ENCODE results near the gene NAV2.
A peak's percentile ranks its signal among the peaks of the same experiment; 100 is the strongest.

Gene NAV2

GRCh38 chr11:20037396-20038153 lies 324.9 kb downstream of the NAV2 start:
- no peak for DNase-seq (ENCODE audit: low spot score)

DNA sequence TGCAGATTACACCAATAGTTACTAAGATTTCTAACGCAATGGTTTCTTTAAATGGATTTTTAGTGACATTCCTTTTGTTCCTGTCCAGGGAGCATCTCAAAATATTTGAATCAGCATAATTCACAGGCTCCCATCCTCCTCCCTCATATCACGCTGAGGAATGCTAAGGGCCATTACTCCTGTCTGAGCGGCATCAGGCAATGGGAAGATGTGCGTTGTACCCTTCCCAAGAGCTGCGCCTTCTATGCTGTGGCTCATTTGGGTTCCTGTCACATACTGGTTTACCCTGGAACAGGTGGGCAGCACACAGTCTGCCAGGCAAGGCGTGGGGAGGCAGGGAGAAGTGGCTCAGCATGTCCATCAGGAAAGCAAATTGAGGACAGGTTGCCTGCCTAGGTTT lies 325.8 kb downstream of the NAV2 start:
- DNase-seq (ENCODE audit: low spot score): no peak

DNA sequence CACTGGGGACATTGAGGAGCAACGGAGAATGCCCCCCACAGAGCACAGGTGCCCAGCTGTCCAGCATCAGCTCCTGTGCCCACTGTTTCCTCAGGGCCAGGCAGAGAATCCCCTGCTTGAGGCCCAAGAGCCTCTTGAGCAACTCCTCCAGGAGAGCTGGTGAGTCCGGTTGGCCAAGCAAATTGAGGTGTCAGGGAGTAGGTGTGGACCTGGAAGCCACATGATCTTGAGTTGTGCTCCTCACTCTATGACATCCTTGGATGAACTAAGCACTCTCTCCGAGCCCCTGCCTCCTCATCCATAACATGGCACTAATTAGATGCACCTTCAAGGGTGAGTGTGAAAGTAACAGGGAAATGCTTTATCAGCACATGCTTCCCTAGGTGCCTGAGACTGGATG lies 326.3 kb downstream of the NAV2 start:
- no peak for DNase-seq (ENCODE audit: low spot score)

DNA sequence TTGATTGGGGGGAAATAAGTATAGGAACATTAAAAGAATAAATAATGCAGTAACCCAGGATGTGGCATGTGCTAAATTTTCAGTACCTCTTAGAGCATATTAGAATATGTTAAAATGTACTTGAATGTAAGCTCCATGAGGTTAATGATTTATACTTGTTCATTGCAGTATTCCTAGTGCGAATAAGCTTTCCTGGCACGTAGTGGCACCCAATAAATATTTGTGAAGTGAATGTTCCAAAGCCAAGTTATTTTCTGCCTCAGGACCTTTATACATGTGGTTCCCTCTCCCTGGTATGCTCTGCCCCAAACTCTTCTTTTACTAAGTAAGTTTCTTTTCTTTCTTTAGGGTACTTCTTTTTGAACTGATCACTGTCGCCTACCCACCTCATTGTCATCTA lies 328.9 kb downstream of the NAV2 start:
- DNase-seq (ENCODE audit: low spot score): no peak

DNA sequence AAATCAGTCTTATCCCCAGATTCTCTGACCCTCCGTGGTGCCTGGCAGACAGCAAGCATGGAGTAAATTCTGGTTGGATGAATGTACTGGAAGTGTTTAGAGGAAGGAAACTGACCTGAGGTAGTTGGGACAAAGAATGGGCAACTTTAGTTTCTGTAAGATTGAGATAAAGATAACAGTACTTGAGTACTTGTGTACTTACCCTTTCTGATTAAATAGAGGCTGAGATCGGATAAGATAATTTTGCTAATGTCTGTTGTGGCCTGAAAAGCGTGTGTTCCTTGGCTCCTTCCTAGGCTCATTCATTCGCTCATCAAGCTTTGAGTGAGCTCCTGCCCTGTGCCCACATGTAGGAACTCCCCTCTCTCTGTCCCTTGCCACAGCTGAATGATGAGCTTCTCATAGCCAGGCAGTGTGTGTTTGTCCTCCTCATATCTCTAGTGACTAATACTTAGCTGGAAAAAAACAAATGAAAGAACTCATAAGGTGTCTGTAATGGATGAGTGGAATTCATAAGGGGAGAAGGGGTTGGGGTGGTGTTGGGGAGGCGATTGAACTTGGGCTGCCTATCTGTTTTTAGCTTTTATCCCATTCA lies 329.5 kb downstream of the NAV2 start:
- peak; percentile 18 for DNase-seq (ENCODE audit: low spot score)

GRCh38 chr11:20042811-20043341 lies 330.2 kb downstream of the NAV2 start:
- no peak for DNase-seq (ENCODE audit: low spot score)

- DNase-seq (ENCODE audit: low spot score): no peak
Measured at GRCh38 chr11:20043992-20044391, 331.4 kb downstream of the NAV2 start.

GRCh38 chr11:20045098-20045688 lies 332.6 kb downstream of the NAV2 start:
- DNase-seq (ENCODE audit: low spot score): no peak

- DNase-seq (ENCODE audit: low spot score): no peak
Measured at GRCh38 chr11:20046416-20046815, 333.8 kb downstream of the NAV2 start.

GRCh38 chr11:20047006-20047768 lies 334.6 kb downstream of the NAV2 start:
- no peak for DNase-seq (ENCODE audit: low spot score)

DNA sequence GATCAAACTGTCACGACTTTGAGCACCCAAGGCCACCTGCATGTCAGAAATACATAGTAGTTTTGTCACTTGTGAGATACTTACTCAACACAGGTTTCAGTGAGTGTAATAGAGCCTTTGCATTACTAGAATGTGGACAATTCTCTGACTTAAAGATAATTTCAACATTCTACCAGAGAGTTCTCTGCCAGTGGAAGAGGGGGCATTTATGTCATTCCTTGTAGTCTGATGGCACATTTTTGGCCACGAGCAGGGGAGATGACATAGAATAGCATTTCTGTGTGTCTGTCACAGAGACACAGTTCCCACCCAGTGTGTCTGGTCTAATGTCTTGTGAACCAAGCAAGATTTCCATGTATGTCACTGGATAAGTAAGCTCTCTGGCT lies 335.1 kb downstream of the NAV2 start:
- DNase-seq (ENCODE audit: low spot score): no peak

GRCh38 chr11:20048246-20048645 lies 335.6 kb downstream of the NAV2 start:
- no peak for DNase-seq (ENCODE audit: low spot score)

- DNase-seq (ENCODE audit: low spot score): no peak
Measured at GRCh38 chr11:20048707-20049106, 336.1 kb downstream of the NAV2 start.

- DNase-seq (ENCODE audit: low spot score): no peak
Measured at GRCh38 chr11:20049231-20049630, 336.6 kb downstream of the NAV2 start.

GRCh38 chr11:20050048-20050447 lies 337.4 kb downstream of the NAV2 start:
- no peak for DNase-seq (ENCODE audit: low spot score)

- no peak for DNase-seq (ENCODE audit: low spot score)
Measured at GRCh38 chr11:20050551-20051333, 338.1 kb downstream of the NAV2 start.

DNA sequence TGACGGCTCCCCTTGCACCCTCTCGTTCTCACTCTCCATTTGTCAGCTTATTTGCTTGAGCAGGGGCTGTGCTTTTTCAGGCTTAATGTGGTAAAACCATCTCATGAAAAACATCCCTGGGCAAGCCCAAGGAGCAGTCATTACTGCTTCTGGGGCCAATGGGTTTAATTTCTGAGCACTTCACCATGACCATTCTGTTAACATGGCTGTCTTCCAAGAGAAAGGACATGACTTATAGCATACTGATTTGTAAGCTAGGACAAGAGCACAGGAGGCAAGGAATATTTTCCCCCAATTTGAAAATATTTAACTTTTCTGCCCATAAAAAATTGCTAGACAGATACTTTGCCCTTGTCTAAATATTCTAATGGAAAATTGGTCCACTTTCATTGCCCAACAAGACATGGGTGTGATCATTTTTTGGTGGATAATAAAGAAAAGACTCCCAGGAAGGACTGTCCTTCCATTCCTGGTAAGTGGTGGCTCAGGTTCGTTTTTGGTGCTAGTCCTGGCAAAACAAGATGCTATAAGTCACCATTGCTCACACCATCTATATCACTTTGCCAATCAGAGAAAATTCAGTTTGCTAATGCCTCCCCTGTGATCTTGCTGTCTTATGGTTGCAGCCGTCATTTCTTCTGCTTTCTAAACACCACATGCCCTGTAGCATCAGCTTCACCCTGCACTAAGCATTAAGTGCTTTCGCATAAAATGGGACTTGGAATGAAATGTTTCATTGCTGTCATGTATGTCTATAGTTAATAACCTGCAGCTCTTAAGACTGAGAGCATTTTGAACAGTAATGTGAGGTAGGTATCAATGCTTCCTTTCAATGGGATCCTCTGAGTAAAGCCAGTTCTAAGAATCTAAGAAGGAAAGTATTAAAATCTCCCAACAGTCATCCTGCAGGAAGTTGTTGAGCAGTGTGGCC lies 339.1 kb downstream of the NAV2 start:
- DNase-seq (ENCODE audit: low spot score): no peak

GRCh38 chr11:20053572-20053971 lies 340.9 kb downstream of the NAV2 start:
- DNase-seq (ENCODE audit: low spot score): no peak

- DNase-seq (ENCODE audit: low spot score): no peak
Measured at GRCh38 chr11:20054584-20054983, 341.9 kb downstream of the NAV2 start.

DNA sequence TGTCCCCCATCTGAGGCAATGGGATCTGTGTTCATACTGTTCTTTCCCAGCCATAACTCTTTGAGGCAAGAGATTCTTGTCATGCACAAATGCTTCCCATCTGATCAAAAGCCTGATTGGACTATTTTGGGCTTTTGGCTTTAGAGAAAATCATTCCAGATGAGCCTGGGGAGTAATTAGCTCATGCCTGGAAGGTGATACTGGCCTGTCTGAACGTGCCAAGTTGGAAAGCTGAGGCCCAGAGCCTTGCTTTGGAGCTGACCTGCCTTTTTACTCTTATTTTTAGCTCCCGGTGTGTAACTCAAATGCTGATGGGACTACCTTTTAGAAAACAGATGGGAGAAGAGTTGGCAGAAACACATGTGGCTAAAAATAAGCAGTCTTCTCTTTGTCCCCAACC lies 342.7 kb downstream of the NAV2 start:
- DNase-seq (ENCODE audit: low spot score): no peak

Data from hepatic stellate cell (primary cell).